Renal cortex interstitium (tissue), 11 donors: ENCODE measurements around the gene FAM228A. TPM values are rescaled to one million over a fixed set of nuclear protein-coding genes. Genes with fewer than 3 reads are reported as not detected.
"Not testable (repeated sequence)": the region's sequence is repeated elsewhere in the genome, so short reads cannot be mapped to it uniquely, and the experiment has no call there.

Experiments
- DNase-seq, 11 donors: peaks; one replicate each; pipeline ENCODE4 v3.0.0-alpha.2; 2013; ENCODE audit warnings: low read depth in 9 of 11, low spot score in 4 of 11; ENCODE audit errors: extremely low read depth in 1 of 11
- polyA plus RNA-seq, 3 donors: library from polyadenylated mRNA; unstranded; fragments of 120-200 nt; gene quantifications; one replicate each; pipeline ENCODE4 v1.2.1, GENCODE V29; 2013; ENCODE audit not compliant: insufficient read length in 3 of 3

FAM228A gene
- polyA plus RNA-seq, 3 donors, result 0.68 to 1.3 (median 1.2) TPM

DNA sequence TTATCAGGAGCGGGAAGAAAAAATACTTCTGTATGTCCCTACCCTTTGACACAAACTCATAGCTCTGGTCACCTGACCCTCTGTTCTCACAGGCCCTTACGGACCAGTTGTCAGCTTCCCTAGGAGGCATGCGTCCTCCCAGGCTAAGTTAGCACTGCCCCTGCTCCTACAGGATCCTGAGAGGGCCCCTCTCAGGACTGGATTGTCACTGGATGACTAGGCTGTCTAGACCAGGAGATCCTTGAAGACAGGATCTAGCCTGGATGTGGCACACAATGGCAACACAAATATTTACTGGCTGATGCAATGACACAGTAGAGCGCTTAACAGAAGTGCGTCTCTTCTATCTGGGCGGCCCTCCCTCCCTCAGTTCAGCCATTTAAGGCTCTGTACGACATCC lies 7.7 kb downstream of the FAM228A start:
- no peak for DNase-seq

GRCh38 chr2:24183366-24184069 lies 8.7 kb downstream of the FAM228A start:
- no peak for DNase-seq

- DNase-seq, result no peak
Observed at GRCh38 chr2:24189551-24189950, 14.7 kb downstream of the FAM228A start.

- no peak for DNase-seq
Observed at GRCh38 chr2:24190503-24190902, 15.7 kb downstream of the FAM228A start.

DNA sequence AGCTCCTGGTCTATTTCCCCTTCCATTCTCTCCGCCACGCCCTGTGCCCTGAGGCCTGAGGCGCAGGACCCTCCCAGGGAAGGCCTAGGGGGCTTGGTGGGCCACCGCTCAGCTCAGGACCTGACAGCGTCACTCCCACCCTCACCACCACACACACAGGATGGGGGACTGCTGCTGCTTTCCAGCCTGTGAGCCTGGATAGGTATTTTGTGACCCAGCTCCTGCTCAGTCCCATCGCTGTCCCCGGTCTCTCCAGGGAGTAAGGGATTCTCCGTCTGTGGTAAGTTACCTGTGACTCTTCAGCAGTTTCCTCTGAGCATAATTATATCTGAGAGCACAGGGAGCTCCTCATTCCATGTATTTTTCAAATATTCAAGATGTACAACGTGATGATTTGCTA lies 16.3 kb downstream of the FAM228A start:
- no peak for DNase-seq

GRCh38 chr2:24191848-24192247 lies 17.0 kb downstream of the FAM228A start:
- DNase-seq, result no peak

DNA sequence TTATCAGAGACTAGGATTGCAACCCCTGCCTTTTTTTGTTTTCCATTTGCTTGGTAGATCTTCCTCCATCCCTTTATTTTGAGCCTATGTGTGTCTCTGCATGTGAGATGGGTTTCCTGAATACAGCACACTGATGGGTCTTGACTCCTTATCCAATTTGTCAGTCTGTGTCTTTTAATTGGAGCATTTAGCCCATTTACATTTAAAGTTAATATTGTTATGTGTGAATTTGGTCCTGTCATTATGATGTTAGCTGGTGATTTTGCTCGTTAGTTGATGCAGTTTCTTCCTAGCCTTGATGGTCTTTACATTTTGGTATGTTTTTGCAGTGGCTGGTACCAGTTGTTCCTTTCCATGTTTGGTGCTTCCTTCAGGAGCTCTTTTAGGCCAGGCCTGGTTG lies 22.4 kb downstream of the FAM228A start:
- DNase-seq, result not testable (repeated sequence)

- DNase-seq, result no peak
Observed at GRCh38 chr2:24199968-24200590, 25.2 kb downstream of the FAM228A start.

DNA sequence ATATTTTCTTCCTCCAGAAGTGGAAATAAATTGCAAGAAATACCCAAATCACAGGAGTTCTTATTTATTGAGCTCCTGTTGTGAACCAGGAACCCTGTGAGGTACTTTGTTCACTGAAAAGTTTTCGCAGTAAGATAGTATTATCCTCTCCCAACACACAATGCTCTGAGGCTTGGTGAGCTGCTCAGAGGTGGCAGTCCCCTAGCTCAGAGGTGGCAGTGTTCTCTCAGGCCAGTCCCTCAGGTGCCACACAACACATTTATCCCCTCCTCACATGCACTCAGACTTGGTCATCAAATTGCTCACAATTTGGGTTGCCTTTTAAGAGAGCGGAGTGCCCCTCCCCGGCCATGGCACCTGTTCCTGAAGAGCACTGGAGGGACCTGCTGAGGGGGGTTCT lies 25.9 kb downstream of the FAM228A start:
- no peak for DNase-seq

- DNase-seq, result peak in 4 of 11 donors; percentile 9 to 28 (median 14)
Observed at GRCh38 chr2:24203029-24203786, 28.4 kb downstream of the FAM228A start.

- DNase-seq, result no peak
Observed at GRCh38 chr2:24203787-24204150, 28.9 kb downstream of the FAM228A start.

GRCh38 chr2:24204505-24204904 lies 29.7 kb downstream of the FAM228A start:
- no peak for DNase-seq

DNA sequence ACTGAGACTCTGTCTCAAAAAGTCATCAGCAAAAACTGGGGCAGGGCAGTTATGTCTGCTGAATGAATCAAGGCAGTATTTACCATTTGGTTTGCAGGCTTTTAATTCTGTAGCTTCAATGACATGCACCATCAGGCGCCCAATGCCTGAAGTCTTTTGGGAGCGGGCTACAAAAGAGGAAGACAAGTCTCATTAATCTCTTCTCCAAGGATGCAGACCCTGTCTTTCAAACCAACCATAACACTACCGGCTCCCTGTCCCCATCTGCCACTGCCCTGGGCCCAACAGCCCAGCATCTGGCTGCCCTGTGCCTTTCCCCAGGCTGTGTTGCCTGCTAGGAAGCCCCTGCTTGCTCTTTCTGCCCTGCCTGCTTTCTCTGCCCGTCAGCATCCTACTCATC lies 30.3 kb downstream of the FAM228A start:
- DNase-seq, result no peak

DNA sequence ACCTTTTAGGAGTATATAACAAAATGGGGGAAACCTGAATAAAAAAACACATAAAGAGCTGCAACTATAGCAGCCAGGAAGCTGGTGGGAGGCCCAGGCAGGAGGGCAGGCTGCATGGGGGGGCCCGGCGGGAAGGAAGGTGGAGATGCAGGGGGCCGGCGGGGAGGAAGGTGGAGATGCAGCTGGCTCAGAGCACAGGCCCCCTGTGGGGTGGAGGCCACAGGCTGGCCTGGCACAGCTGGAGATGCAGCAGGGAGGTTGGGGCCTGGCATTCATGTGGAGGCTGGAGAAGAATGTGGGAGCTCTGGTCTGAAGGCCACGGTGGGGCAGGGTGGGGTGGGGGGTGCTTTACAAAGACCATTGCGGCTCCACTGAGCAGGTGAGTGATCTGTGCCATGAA lies 31.4 kb downstream of the FAM228A start:
- no peak for DNase-seq

DNA sequence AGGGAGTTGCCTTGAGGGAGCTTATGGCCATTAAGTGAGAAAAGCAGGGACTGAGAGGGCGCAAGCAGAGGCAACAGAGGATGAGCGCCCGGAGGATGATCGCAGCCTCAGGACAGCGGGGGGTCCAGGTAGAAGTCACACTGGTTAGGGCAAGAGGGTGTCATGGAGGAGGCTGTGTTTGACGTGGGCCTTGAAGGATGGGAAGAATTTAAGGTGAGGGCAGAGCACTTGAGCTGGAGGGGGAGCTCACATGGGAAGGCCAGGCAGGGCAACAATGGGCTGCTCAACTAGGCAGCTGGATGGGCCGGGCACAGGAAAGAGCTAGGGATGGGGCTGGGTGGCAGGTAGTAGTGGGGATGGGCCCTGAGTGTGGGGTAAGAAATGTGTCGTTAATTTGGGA lies 31.9 kb downstream of the FAM228A start:
- DNase-seq, result no peak

GRCh38 chr2:24207359-24207758 lies 32.5 kb downstream of the FAM228A start:
- DNase-seq, result no peak

GRCh38 chr2:24208490-24208889 lies 33.6 kb downstream of the FAM228A start:
- DNase-seq, result no peak

DNA sequence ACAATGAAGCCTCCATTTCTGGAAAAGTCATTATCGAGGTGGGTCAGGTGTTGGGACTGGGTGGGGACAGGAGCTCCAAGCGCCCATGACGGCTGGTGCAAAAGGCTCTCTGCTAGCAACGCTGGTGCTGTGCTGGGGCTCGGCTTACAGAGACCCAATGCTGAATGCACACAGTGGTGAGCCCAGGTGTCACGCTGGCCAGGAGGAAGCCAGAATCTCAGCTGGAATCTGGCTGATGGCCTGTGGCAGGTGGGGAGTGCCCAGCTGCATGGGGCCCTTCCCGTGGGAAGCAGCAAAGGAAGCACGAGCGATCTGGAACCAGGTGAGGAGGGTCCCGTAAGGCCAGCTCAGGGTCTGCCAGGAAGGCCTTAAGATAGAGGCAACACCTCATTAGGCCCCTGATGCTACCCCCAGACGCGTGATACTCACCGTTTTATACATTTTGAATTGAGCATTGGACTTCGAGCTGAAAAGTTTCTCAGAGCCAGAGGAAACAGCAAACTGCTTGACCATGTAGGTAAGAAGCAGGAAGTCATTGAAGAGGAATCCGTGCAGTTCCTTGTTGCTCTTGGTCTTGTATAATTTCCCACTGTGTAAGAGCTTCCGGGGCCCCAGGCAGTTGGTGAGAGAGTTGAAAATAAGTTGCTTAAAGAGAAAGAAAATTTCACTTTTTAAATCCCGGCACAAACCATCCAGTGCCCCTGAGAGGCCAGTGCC lies 34.7 kb downstream of the FAM228A start:
- no peak for DNase-seq

- DNase-seq, result no peak
Observed at GRCh38 chr2:24210106-24210455, 35.2 kb downstream of the FAM228A start.

DNA sequence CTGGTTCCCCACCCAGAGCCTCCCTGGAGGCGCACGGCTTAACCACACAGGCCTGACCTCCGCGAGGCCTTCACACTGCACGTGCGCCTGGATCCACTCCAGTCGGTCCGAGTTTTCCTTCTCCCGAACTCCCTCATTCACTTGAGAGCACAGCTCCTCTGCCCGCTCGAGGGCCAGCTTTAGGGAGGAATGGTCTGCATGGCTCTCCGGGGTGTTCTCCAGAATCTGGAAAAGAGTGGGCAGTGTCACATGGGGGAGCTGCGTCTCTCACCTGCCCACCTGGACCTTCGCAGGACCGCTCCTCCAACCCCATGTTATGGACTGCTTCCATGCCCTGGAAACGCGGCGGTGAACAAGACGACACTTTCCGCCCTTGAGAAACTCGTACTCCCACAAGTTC lies 35.9 kb downstream of the FAM228A start:
- no peak for DNase-seq
